ENCODE measurements around the gene TNS2. TPM values are rescaled to one million over a fixed set of nuclear protein-coding genes. Genes with fewer than 3 reads are reported as not detected.
A peak's percentile ranks its signal among the peaks of the same experiment; 100 is the strongest.
"Not testable (repeated sequence)": the region's sequence is repeated elsewhere in the genome, so short reads cannot be mapped to it uniquely, and the experiment has no call there.

The TNS2 gene
- total RNA-seq, 4 donors from 2014 or later: 108 to 323 (median 182) TPM

- WGBS, 2 donors (ENCODE audit: low coverage in 1 of 2): 50 to 70% methylated on average over 2 to 3 of the region's 3 CpGs
- H3K27ac ChIP-seq: no peak overlapping the region
- H3K4me1 ChIP-seq: peaks cover 3 to 78% (median 28%) of the 10 kb centered on the region in 3 donors
- ATAC-seq: no peak
- no peaks in the 10 kb centered on the region for H3K9me3 ChIP-seq
- peaks cover 0 to 12% of the 10 kb centered on the region in 2 donors for H3K36me3 ChIP-seq
- no peak for TF ChIP-seq POLR2AphosphoS5 (IDR thresholded peaks at IDR 0.05)
- TF ChIP-seq EP300 (IDR thresholded peaks at IDR 0.05): no peak
- TF ChIP-seq CTCF (IDR thresholded peaks at IDR 0.05): no peak
- no peak for TF ChIP-seq POLR2A (IDR thresholded peaks at IDR 0.05)
- no peak overlapping the region for H3K4me3 ChIP-seq
- no peaks in the 10 kb centered on the region for H3K27me3 ChIP-seq
These were observed 38.0 kb upstream of the TNS2 start for GRCh38 chr12:53011889-53012288.

- TF ChIP-seq POLR2AphosphoS5 (IDR thresholded peaks at IDR 0.05): no peak
- no peak for TF ChIP-seq CTCF (IDR thresholded peaks at IDR 0.05)
- no peak for TF ChIP-seq POLR2A (IDR thresholded peaks at IDR 0.05)
- no peak for TF ChIP-seq EP300 (IDR thresholded peaks at IDR 0.05)
- 74 to 78% methylated on average over 3 of the region's 3 CpGs for WGBS, 2 donors (ENCODE audit: low coverage in 1 of 2)
- peaks cover 3 to 68% (median 22%) of the 10 kb centered on the region in 3 donors for H3K4me1 ChIP-seq
- no peak overlapping the region for H3K4me3 ChIP-seq
- no peaks in the 10 kb centered on the region for H3K27me3 ChIP-seq
- peaks cover 0 to 22% of the 10 kb centered on the region in 2 donors for H3K36me3 ChIP-seq
- no peak overlapping the region for H3K27ac ChIP-seq
- ATAC-seq: no peak
- no peaks in the 10 kb centered on the region for H3K9me3 ChIP-seq
These were observed 36.9 kb upstream of the TNS2 start for GRCh38 chr12:53012928-53013327.

- TF ChIP-seq POLR2AphosphoS5 (IDR thresholded peaks at IDR 0.05): no peak
- no peak for TF ChIP-seq EP300 (IDR thresholded peaks at IDR 0.05)
- no peak for TF ChIP-seq CTCF (IDR thresholded peaks at IDR 0.05)
- TF ChIP-seq POLR2A (IDR thresholded peaks at IDR 0.05): no peak
- Histone ChIP-seq H3K27ac (no peak overlapping the region), H3K36me3 (peaks cover 2 to 40% of the 10 kb centered on the region in 2 donors), H3K4me3 (no peak overlapping the region), H3K9me3 (no peaks in the 10 kb centered on the region), H3K27me3 (no peaks in the 10 kb centered on the region), H3K4me1 (peaks cover 0 to 50% (median 6%) of the 10 kb centered on the region in 3 donors)
- no peak for ATAC-seq
- WGBS, 2 donors (ENCODE audit: low coverage in 1 of 2): 69 to 75% methylated on average over 2 of the region's 2 CpGs
These were observed 35.2 kb upstream of the TNS2 start for GRCh38 chr12:53014709-53015108.

GRCh38 chr12:53025250-53025649, 24.6 kb upstream of the TNS2 start:
- ATAC-seq: no peak
- H3K36me3 ChIP-seq: peaks cover 6 to 97% of the 10 kb centered on the region in 2 donors

GRCh38 chr12:53027014-53027413, 22.9 kb upstream of the TNS2 start:
- WGBS, 2 donors (ENCODE audit: low coverage in 1 of 2): 78 to 80% methylated on average over 1 to 6 of the region's 13 CpGs
- peaks cover 2 to 97% of the 10 kb centered on the region in 2 donors for H3K36me3 ChIP-seq
- H3K27ac ChIP-seq, H3K4me1 ChIP-seq, H3K4me3 ChIP-seq, H3K9me3 ChIP-seq, ATAC-seq, H3K27me3 ChIP-seq: not testable (repeated sequence)

More at GRCh38 chr12:53025250-53025649, 24.6 kb upstream of the TNS2 start:
- Histone ChIP-seq H3K9me3 (no peaks in the 10 kb centered on the region), H3K27ac (no peak overlapping the region), H3K4me1 (no peaks in the 10 kb centered on the region), H3K4me3 (no peak overlapping the region), H3K27me3 (no peaks in the 10 kb centered on the region)
- 75 to 79% methylated on average over 3 of the region's 3 CpGs for WGBS, 2 donors (ENCODE audit: low coverage in 1 of 2)
- TF ChIP-seq CTCF (IDR thresholded peaks at IDR 0.05): peak in 1 of 4 experiments; percentile 5
- TF ChIP-seq POLR2AphosphoS5 (IDR thresholded peaks at IDR 0.05): no peak
